Measurements from ENCODE around the gene PTPRA. TPM values are rescaled to one million over a fixed set of nuclear protein-coding genes. Genes with fewer than 3 reads are reported as not detected.

The PTPRA gene
- total and polyA plus RNA-seq, 10 of the 15 experiments (the other 5 are each of a cell fraction or from before 2014, with no cell fraction given): 3.9 to 62.1 (median 34.6) TPM

- TF ChIP-seq ZBTB40 (IDR thresholded peaks at IDR 0.05; ENCODE audit: borderline replicate concordance): no peak
- TF ChIP-seq MTA2 (IDR thresholded peaks at IDR 0.05; ENCODE audit: low read depth): no peak
Measured at GRCh38 chr20:3042625-3043024, 169.3 kb downstream of the PTPRA start (continued).

GRCh38 chr20:3043322-3043721 lies 170.0 kb downstream of the PTPRA start, which contains the start of gene GNRH2:
GNRH2 (plus strand) TSS chr20:3043622; CDS start chr20:3044415, 793 bp downstream.
- Histone ChIP-seq H3K36me3 (ENCODE audit: control insufficient read depth in 2 of 2, insufficient read depth in 2 of 2, low read length in 1 of 2) (peaks cover 7 to 9% of the 10 kb centered on the region in 2 experiments; a peak in 3 of 4 replicates), H3K4me1 (ENCODE audit: control insufficient read depth, insufficient read depth, low read length) (no peaks in the 10 kb centered on the region; the same call in 1 of the 2 replicates), H3K79me2 (ENCODE audit: control insufficient read depth, insufficient read depth, low read length) (peaks cover 13% of the 10 kb centered on the region), H3K4me2 (ENCODE audit: control insufficient read depth, insufficient read depth) (no peak within 1 kb of the TSS), H4K20me1 (ENCODE audit: control insufficient read depth, insufficient read depth) (no peaks in the 10 kb centered on the region; the same call in 1 of the 2 replicates), H3K27me3 (replicated peaks in 1 of 2; ENCODE audit: control insufficient read depth in 2 of 2, insufficient read depth in 2 of 2, low read length in 1 of 2) (no peaks in the 10 kb centered on the region), H3K9me3 (replicated peaks; ENCODE audit: control insufficient read depth, insufficient read depth, low read length) (no peaks in the 10 kb centered on the region), H2AFZ (ENCODE audit: control insufficient read depth, low read depth, low read length) (no peak within 1 kb of the TSS), H3K9ac (ENCODE audit: control insufficient read depth, insufficient read depth, low read length) (no peak within 1 kb of the TSS), H3K4me3 (no peak within 1 kb of the TSS), H3K27ac (ENCODE audit: control insufficient read depth, insufficient read depth) (no peak within 1 kb of the TSS)
- ATAC-seq (no peak), FAIRE-seq (no peak), DNase-seq (ENCODE audit: low read depth, low spot score) (no peak)
- TF ChIP-seq POLR2AphosphoS2 (IDR thresholded peaks at IDR 0.05; ENCODE audit: low read depth, low read length) (0 out of 2 replicates have a peak, but pooled peaks have one; percentile 0), STAT3 (IDR thresholded peaks at IDR 0.05; ENCODE audit: low read depth, low read length) (no peak)
- ChIA-PET SMC1A (ENCODE audit: uncharacterized antibody, unreplicated experiment) (no interaction called here), CTCF (interaction anchor here (0.6 kb wide), 1 partner anchor 86 kb away, joined by 4 read pairs; no protein-coding TSS in a partner anchor), POLR2A (interaction anchor here (0.8 kb wide), 1 partner anchor 43 kb away, joined by 4 read pairs; no protein-coding TSS in a partner anchor), RAD21 (ENCODE audit: unreplicated experiment) (no interaction called here)
- intact Hi-C loops (cut with micrococcal nuclease; ENCODE audit: unreplicated experiment): loop anchor here (10.0 kb wide), 1 partner anchor 161 kb away; the partner anchor contains the start of genes DDRGK1 and ITPA
- in situ Hi-C loops (cut with MboI): no loop called here
- 73% methylated on average over 3 of the region's 3 CpGs for WGBS (ENCODE audit: insufficient coverage, insufficient replicate concordance, low lambda C conversion rate, missing lambda C conversion rate)
- no TSS peak for BruUV-seq (replicated peaks)
